HEK293T (cell line): ENCODE results near the gene OSTM1.

ENCODE experiments used
- CTCF ChIA-PET: fragments of 350-600 bp; formaldehyde crosslinking; extraction: SDS; loops from one replicate; lab custom pipeline; 2021; ENCODE audit warnings: antibody characterized with exemption, inconsistent platforms; lab: Yijun Ruan, JAX
- POLR2A ChIA-PET: fragments of 350-600 bp; formaldehyde crosslinking; extraction: SDS; loops from one replicate; lab custom pipeline; 2020; ENCODE audit warnings: antibody characterized with exemption, inconsistent platforms; lab: Yijun Ruan, JAX
- DNase-seq: peaks from one replicate; pipeline ENCODE4 v3.0.0; 2012; ENCODE audit warnings: mixed read lengths; ENCODE audit errors: extremely low spot score
- ARNT ChIP-seq: fragments of 450-650 bp; IDR thresholded peaks from 2 replicates; pipeline ENCODE4 v1.6.1; 2017; ENCODE audit warnings: mild to moderate bottlenecking
- BHLHE40 ChIP-seq: fragments of 450-650 bp; IDR thresholded peaks from 2 replicates; pipeline ENCODE4 v1.6.1; 2016; ENCODE audit warnings: mild to moderate bottlenecking, moderate library complexity, borderline replicate concordance
- CTBP1 ChIP-seq: fragments of 450-650 bp; IDR thresholded peaks from 2 replicates; pipeline ENCODE4 v1.6.1; 2016; ENCODE audit warnings: borderline replicate concordance
- ELF4 ChIP-seq: fragments of 450-650 bp; IDR thresholded peaks from 2 replicates; pipeline ENCODE4 v1.6.1; 2017; ENCODE audit warnings: antibody characterized with exemption
- FOXA1 ChIP-seq: fragments of 450-650 bp; IDR thresholded peaks from 2 replicates; pipeline ENCODE4 v1.6.1; 2016; ENCODE audit warnings: mild to moderate bottlenecking
- FOXK2 ChIP-seq: fragments of 450-650 bp; IDR thresholded peaks from 2 replicates; pipeline ENCODE4 v1.6.1; 2016; ENCODE audit warnings: mild to moderate bottlenecking
- FOXM1 ChIP-seq: fragments of 450-650 bp; IDR thresholded peaks from 2 replicates; pipeline ENCODE4 v1.6.1; 2017; ENCODE audit warnings: mild to moderate bottlenecking, borderline replicate concordance
- HDGF ChIP-seq: fragments of 450-650 bp; IDR thresholded peaks from 2 replicates; pipeline ENCODE4 v1.6.1; 2017; ENCODE audit warnings: antibody characterized with exemption, borderline replicate concordance
- L3MBTL2 ChIP-seq: fragments of 450-650 bp; conservative IDR thresholded peaks from 2 replicates; pipeline ENCODE4 v1.6.1; 2016; ENCODE audit warnings: mild to moderate bottlenecking
- LEF1 ChIP-seq: fragments of 450-650 bp; IDR thresholded peaks from 2 replicates; pipeline ENCODE4 v1.6.1; 2017; ENCODE audit warnings: mild to moderate bottlenecking, borderline replicate concordance
- NFRKB ChIP-seq: fragments of 450-650 bp; IDR thresholded peaks from 2 replicates; pipeline ENCODE4 v1.6.1; 2016; ENCODE audit warnings: mild to moderate bottlenecking, moderate library complexity
- SP1 ChIP-seq: fragments of 450-650 bp; IDR thresholded peaks from 2 replicates; pipeline ENCODE4 v1.6.1; 2017
- SUZ12 ChIP-seq: fragments of 450-650 bp; IDR thresholded peaks from 2 replicates; pipeline ENCODE4 v1.6.1; 2016; ENCODE audit warnings: mild to moderate bottlenecking
- TARDBP ChIP-seq: fragments of 450-650 bp; IDR thresholded peaks from 2 replicates; pipeline ENCODE4 v1.6.1; 2016
- ZNF384 ChIP-seq: fragments of 450-650 bp; IDR thresholded peaks from 2 replicates; pipeline ENCODE4 v1.6.1; 2016
- TF ChIP-seq, protein P1 (sequence below): fragments of 450-650 bp; IDR thresholded peaks from 2 replicates; pipeline ENCODE4 v1.6.1; 2016

Gene OSTM1

DNA sequence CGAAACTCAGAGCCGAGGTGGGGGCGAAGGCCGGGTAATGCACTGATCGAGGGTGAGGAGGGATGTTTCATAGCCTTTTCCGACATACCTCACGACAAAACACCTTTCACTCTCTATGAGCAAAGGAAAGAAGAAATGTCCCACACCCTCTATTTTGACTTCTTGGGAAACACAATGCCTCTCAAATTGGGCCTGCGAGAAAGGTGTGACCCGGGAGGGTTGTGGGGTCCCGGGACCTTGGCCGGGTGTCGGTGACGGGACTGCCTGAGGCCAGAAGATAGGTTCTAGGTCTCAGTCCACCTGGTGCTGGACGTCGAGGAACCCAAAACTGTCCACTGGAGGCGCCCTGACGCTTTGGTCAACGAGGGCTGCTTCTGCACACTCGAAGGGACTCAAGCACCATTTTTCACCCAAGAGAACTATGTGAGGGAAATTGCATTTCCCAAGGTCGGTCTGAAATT is 41.1 kb upstream of the OSTM1 start:
- TF ChIP-seq NFRKB = no peak
- TF ChIP-seq FOXK2 = no peak
- 0 out of 2 replicates have a peak, but pooled peaks have one; percentile 17 for TF ChIP-seq L3MBTL2
- no peak for TF ChIP-seq ZNF384
- no peak for TF ChIP-seq SUZ12
- TF ChIP-seq BHLHE40 = no peak
- ChIA-PET POLR2A (no interaction called here), CTCF (interaction anchor here (0.6 to 1.0 kb wide), 2 partner anchors 9 to 378 kb away, joined by 3 to 4 read pairs; no protein-coding TSS in a partner anchor)
- DNase-seq = peak; percentile 63

DNA sequence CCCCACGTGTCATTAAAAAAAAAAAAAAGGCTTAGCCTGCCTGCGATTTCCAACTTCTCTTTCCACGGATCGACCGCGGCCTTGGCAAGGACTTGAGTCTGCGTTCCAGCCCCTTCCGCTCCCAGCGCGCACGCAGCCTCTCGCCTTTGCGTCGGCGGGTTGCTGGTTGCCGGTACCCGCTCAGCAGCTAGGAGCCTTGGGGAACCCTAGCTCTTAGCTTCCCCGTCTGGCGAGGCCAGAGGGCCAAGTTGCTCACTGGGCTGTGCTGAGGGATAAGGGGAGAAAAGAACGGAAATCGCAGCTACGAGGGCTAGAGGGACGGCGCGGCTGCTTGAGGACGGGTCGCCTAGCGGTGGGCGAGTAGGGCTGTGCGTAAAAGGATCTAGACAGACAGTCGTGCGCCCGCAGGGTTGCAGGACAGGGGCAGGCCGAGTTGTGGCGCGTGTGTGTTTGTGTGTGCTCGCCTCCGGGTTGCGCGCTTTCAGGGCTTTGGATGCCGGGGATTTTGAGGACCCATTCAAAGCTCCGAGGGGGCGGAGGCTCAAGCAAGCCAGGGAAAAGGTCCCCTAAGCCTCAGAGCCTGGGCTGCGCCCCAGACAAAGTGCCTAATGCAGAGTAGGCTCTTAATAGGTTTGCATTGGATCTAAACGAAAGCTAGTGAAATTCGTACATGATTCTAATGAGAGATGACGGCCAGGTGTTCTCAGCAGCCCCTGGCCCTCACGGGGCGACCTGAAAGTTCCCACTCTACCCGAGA is 40.5 kb upstream of the OSTM1 start:
- ChIA-PET CTCF (interaction anchor here (0.6 to 1.1 kb wide), 5 partner anchors 9 to 378 kb away, joined by 3 to 7 read pairs (median 4); no protein-coding TSS in a partner anchor), POLR2A (no interaction called here)
- TF ChIP-seq NFRKB (no peak), L3MBTL2 (no peak), TARDBP (no peak), SUZ12 (no peak), HDGF (no peak), BHLHE40 (no peak), SP1 (no peak), FOXA1 (no peak), LEF1 (no peak), ZNF384 (no peak), FOXK2 (no peak), FOXM1 (no peak), ELF4 (no peak), ARNT (no peak), CTBP1 (no peak)
- TF ChIP-seq, protein P1, sequence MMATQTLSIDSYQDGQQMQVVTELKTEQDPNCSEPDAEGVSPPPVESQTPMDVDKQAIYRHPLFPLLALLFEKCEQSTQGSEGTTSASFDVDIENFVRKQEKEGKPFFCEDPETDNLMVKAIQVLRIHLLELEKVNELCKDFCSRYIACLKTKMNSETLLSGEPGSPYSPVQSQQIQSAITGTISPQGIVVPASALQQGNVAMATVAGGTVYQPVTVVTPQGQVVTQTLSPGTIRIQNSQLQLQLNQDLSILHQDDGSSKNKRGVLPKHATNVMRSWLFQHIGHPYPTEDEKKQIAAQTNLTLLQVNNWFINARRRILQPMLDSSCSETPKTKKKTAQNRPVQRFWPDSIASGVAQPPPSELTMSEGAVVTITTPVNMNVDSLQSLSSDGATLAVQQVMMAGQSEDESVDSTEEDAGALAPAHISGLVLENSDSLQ = no peak
- DNase-seq = no peak

DNA sequence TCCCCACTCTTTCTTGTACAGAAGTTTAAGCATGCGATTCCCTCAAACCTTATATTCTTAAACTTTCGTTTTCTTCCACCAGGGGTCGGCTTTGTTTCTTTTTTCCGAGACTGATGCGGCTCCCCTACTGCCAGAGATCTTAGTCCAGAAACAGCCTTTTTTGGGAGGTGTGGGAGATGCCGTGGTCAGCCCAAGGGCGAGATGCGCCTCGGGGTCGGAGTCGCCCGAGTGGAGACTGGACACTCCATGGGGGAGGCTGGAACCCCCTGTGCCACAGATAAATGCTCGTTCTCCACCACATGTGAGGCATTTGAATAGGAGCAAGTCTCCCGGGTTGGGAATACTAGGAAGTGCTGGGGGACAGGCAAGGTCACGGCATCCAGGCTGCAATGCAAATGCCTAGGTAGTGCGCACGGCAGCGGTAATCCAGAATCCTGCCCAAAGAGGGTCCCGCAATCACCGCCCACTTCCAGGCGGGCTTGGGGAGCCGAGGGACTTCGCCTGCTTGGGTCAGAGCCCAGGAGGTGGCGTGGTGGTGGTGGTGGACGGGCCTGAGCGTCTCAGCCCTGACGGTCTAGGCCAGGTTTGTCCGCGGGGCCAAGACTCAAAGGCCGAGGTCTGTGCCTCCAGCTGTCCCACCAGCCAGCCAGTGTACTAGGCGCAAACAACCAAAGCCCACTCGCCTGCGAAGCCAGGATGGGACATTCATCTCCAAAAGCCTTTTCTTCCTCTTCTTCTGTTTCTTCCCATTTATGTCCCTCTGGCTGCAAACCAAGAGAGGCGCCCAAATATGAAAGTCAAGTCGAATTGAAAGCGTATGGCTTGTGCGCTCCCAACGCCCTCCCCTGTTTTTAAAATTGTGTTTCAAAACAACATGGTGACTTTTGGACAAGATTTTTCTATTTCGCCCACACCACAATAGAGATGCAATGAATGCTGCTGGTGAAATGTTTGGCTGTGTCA is 39.3 kb upstream of the OSTM1 start:
- no peak for TF ChIP-seq HDGF
- TF ChIP-seq NFRKB = no peak
- TF ChIP-seq ELF4 = no peak
- no peak for TF ChIP-seq ARNT
- TF ChIP-seq FOXK2 = no peak
- no peak for TF ChIP-seq SUZ12
- no peak for TF ChIP-seq BHLHE40
- no peak for TF ChIP-seq L3MBTL2
- no peak for TF ChIP-seq LEF1
- TF ChIP-seq CTBP1 = no peak
- TF ChIP-seq, protein P1 = no peak
- no peak for TF ChIP-seq ZNF384
- no peak for TF ChIP-seq TARDBP
- TF ChIP-seq FOXM1 = no peak
- CTCF ChIA-PET = interaction anchor here (0.5 to 4.0 kb wide), 5 partner anchors 132 to 642 kb away, joined by 3 to 22 read pairs (median 5); no protein-coding TSS in a partner anchor
- POLR2A ChIA-PET = no interaction called here
- peak; percentile 63 for DNase-seq

- DNase-seq = no peak
- ChIA-PET CTCF (no interaction called here), POLR2A (no interaction called here)
- TF ChIP-seq FOXM1 = no peak
- no peak for TF ChIP-seq SUZ12
- TF ChIP-seq, protein P1 = no peak
- TF ChIP-seq CTBP1 = no peak
- no peak for TF ChIP-seq FOXA1
- TF ChIP-seq ZNF384 = no peak
- TF ChIP-seq TARDBP = no peak
- TF ChIP-seq ELF4 = no peak
- TF ChIP-seq FOXK2 = no peak
- TF ChIP-seq SP1 = no peak
- no peak for TF ChIP-seq L3MBTL2
- no peak for TF ChIP-seq NFRKB
- TF ChIP-seq LEF1 = no peak
- no peak for TF ChIP-seq ARNT
- TF ChIP-seq HDGF = no peak
These were observed 33.8 kb upstream of the OSTM1 start for GRCh38 chr6:108108374-108108773.

GRCh38 chr6:108107102-108107501 is 32.6 kb upstream of the OSTM1 start:
- POLR2A ChIA-PET = no interaction called here
- no peak for TF ChIP-seq ELF4
- no peak for TF ChIP-seq SUZ12
- TF ChIP-seq BHLHE40 = no peak
- TF ChIP-seq SP1 = no peak
- TF ChIP-seq ZNF384 = no peak
- TF ChIP-seq LEF1 = no peak
- no peak for TF ChIP-seq L3MBTL2
- no peak for TF ChIP-seq ARNT
- no peak for TF ChIP-seq HDGF
- TF ChIP-seq FOXA1 = no peak
- no peak for TF ChIP-seq CTBP1
- TF ChIP-seq FOXK2 = no peak
- TF ChIP-seq, protein P1 = no peak
- no peak for TF ChIP-seq TARDBP
- CTCF ChIA-PET = no interaction called here
- DNase-seq = no peak
